HEK293T (cell line): ENCODE measurements around the gene PRKCE.

Experiments used
- CTCF ChIA-PET: fragments of 350-600 bp; formaldehyde crosslinking; extraction: SDS; loops from one replicate; lab custom pipeline; 2021; ENCODE audit warnings: antibody characterized with exemption, inconsistent platforms; lab: Yijun Ruan, JAX
- POLR2A ChIA-PET: fragments of 350-600 bp; formaldehyde crosslinking; extraction: SDS; loops from one replicate; lab custom pipeline; 2020; ENCODE audit warnings: antibody characterized with exemption, inconsistent platforms; lab: Yijun Ruan, JAX
- DNase-seq: peaks from one replicate; pipeline ENCODE4 v3.0.0; 2012; ENCODE audit warnings: mixed read lengths; ENCODE audit errors: extremely low spot score
- ARNT ChIP-seq: fragments of 450-650 bp; IDR thresholded peaks from 2 replicates; pipeline ENCODE4 v1.6.1; 2017; ENCODE audit warnings: mild to moderate bottlenecking
- BHLHE40 ChIP-seq: fragments of 450-650 bp; IDR thresholded peaks from 2 replicates; pipeline ENCODE4 v1.6.1; 2016; ENCODE audit warnings: mild to moderate bottlenecking, moderate library complexity, borderline replicate concordance
- CTBP1 ChIP-seq: fragments of 450-650 bp; IDR thresholded peaks from 2 replicates; pipeline ENCODE4 v1.6.1; 2016; ENCODE audit warnings: borderline replicate concordance
- ELF4 ChIP-seq: fragments of 450-650 bp; IDR thresholded peaks from 2 replicates; pipeline ENCODE4 v1.6.1; 2017; ENCODE audit warnings: antibody characterized with exemption
- FOXA1 ChIP-seq: fragments of 450-650 bp; IDR thresholded peaks from 2 replicates; pipeline ENCODE4 v1.6.1; 2016; ENCODE audit warnings: mild to moderate bottlenecking
- FOXK2 ChIP-seq: fragments of 450-650 bp; IDR thresholded peaks from 2 replicates; pipeline ENCODE4 v1.6.1; 2016; ENCODE audit warnings: mild to moderate bottlenecking
- FOXM1 ChIP-seq: fragments of 450-650 bp; IDR thresholded peaks from 2 replicates; pipeline ENCODE4 v1.6.1; 2017; ENCODE audit warnings: mild to moderate bottlenecking, borderline replicate concordance
- HDGF ChIP-seq: fragments of 450-650 bp; IDR thresholded peaks from 2 replicates; pipeline ENCODE4 v1.6.1; 2017; ENCODE audit warnings: antibody characterized with exemption, borderline replicate concordance
- L3MBTL2 ChIP-seq: fragments of 450-650 bp; conservative IDR thresholded peaks from 2 replicates; pipeline ENCODE4 v1.6.1; 2016; ENCODE audit warnings: mild to moderate bottlenecking
- LEF1 ChIP-seq: fragments of 450-650 bp; IDR thresholded peaks from 2 replicates; pipeline ENCODE4 v1.6.1; 2017; ENCODE audit warnings: mild to moderate bottlenecking, borderline replicate concordance
- NFRKB ChIP-seq: fragments of 450-650 bp; IDR thresholded peaks from 2 replicates; pipeline ENCODE4 v1.6.1; 2016; ENCODE audit warnings: mild to moderate bottlenecking, moderate library complexity
- PKNOX1 ChIP-seq: fragments of 450-650 bp; IDR thresholded peaks from 2 replicates; pipeline ENCODE4 v1.6.1; 2016
- SP1 ChIP-seq: fragments of 450-650 bp; IDR thresholded peaks from 2 replicates; pipeline ENCODE4 v1.6.1; 2017
- SUZ12 ChIP-seq: fragments of 450-650 bp; IDR thresholded peaks from 2 replicates; pipeline ENCODE4 v1.6.1; 2016; ENCODE audit warnings: mild to moderate bottlenecking
- TARDBP ChIP-seq: fragments of 450-650 bp; IDR thresholded peaks from 2 replicates; pipeline ENCODE4 v1.6.1; 2016
- ZNF384 ChIP-seq: fragments of 450-650 bp; IDR thresholded peaks from 2 replicates; pipeline ENCODE4 v1.6.1; 2016

The PRKCE gene

DNA sequence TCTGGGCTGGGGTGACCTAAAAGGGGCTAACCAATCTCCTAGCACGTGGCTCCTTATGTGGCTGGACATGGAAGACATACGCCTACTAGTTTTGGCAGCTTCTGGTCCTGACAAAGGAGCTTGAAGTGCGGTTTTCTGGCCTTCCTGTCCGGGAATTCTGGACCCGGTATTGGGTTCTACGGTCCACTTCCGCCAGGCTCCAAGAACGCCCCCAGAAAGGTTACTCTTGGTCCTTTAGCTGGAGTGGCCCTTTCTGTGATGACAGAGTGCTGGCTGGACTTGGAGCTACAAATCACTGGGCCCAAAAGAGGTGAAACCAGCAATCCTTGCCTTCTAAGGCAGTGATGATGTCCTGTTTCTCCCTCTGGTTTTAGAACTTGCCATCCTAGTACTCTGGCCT, 481.5 kb downstream of the PRKCE start:
- DNase-seq, result no peak
- no peak for TF ChIP-seq L3MBTL2
- TF ChIP-seq HDGF, result no peak
- TF ChIP-seq TARDBP, result no peak
- no peak for TF ChIP-seq PKNOX1
- TF ChIP-seq CTBP1, result no peak
- TF ChIP-seq LEF1, result no peak
- no peak for TF ChIP-seq SP1
- TF ChIP-seq ZNF384, result no peak
- TF ChIP-seq BHLHE40, result no peak
- no peak for TF ChIP-seq ARNT
- TF ChIP-seq ELF4, result no peak
- no peak for TF ChIP-seq FOXK2
- TF ChIP-seq SUZ12, result no peak
- TF ChIP-seq FOXM1, result no peak
- no peak for TF ChIP-seq NFRKB
- TF ChIP-seq FOXA1, result no peak
- POLR2A ChIA-PET, result no interaction called here
- CTCF ChIA-PET, result no interaction called here

DNA sequence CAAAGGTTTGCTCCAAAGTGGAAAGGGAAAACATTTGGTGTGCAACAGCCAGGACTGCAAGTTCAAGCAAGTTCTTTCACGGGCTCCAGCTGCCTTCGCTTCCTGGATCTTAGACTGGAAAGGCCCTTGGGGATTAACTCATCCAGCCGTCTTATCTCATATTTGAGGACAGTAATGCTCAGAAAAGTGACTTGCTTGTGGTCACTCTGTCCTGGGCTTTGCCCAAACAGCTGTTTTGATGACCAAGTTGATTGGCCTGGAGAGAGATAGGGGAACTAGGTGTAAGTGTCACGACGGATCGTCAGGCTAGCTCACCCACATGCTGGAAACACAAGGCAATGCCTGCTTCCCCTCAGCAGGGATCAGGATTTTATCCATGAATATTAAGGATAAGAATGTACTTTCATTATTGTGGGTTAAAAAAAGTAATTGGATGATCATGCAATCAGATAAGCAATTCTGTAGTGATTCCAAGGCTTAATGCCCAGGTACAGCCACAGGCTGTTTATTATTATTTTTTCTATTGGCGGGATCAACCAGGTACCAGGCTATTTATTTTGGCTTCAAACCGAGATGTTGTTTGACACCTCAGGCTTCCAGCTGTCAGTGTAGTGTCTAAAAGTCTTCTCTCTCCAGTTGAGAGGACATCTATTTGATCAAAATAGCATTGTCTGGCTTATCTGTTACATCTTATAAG, 483.2 kb downstream of the PRKCE start:
- no peak for DNase-seq
- TF ChIP-seq PKNOX1, result no peak
- no peak for TF ChIP-seq L3MBTL2
- TF ChIP-seq NFRKB, result no peak
- TF ChIP-seq LEF1, result no peak
- TF ChIP-seq SUZ12, result no peak
- no peak for TF ChIP-seq FOXA1
- no peak for TF ChIP-seq TARDBP
- TF ChIP-seq BHLHE40, result no peak
- no peak for TF ChIP-seq ZNF384
- no peak for TF ChIP-seq FOXK2
- TF ChIP-seq HDGF, result no peak
- no peak for TF ChIP-seq FOXM1
- no peak for TF ChIP-seq ARNT
- no peak for TF ChIP-seq CTBP1
- CTCF ChIA-PET, result no interaction called here
- POLR2A ChIA-PET, result no interaction called here

DNA sequence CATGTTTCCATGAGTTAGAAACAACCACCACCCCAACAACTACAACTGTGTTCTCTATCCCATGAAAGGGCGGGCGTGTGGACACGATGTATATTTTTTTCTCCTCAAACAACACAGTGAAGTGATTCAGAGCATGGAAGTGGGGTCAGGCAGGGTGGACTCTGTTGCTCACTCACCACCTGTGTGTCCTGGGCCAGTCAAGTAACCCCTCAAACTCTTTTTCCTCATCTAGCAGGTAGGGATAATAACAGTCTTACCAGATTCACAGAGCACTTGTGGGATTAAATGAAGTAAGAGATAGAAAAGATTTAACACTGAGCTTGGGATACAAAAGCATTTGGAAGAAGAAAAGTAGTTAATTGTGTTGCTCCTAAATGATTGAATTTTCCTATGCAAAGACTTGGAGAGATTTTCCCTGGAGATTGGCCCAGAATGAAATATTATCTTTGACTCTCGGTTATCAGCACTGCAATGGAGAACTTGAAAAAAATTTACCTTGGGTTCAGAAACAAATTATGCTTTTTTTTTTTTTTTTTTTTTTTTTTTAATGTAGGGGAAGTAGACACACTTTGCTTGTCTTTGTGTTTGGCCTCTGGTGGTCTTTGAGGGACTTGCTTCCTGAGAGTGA, 483.9 kb downstream of the PRKCE start:
- TF ChIP-seq FOXM1 (no peak), ZNF384 (no peak), SP1 (no peak), TARDBP (no peak), L3MBTL2 (no peak), ARNT (no peak), FOXA1 (no peak), PKNOX1 (no peak), LEF1 (no peak), HDGF (no peak), FOXK2 (no peak), CTBP1 (no peak), SUZ12 (no peak), ELF4 (no peak), BHLHE40 (no peak), NFRKB (no peak)
- no peak for DNase-seq
- CTCF ChIA-PET, result no interaction called here
- POLR2A ChIA-PET, result no interaction called here

GRCh38 chr2:46135958-46136357, 484.5 kb downstream of the PRKCE start:
- DNase-seq, result no peak
- TF ChIP-seq CTBP1 (no peak), SUZ12 (no peak), BHLHE40 (no peak), HDGF (no peak), ELF4 (no peak), FOXA1 (no peak), FOXK2 (no peak)
- ChIA-PET POLR2A (no interaction called here), CTCF (no interaction called here)

DNA sequence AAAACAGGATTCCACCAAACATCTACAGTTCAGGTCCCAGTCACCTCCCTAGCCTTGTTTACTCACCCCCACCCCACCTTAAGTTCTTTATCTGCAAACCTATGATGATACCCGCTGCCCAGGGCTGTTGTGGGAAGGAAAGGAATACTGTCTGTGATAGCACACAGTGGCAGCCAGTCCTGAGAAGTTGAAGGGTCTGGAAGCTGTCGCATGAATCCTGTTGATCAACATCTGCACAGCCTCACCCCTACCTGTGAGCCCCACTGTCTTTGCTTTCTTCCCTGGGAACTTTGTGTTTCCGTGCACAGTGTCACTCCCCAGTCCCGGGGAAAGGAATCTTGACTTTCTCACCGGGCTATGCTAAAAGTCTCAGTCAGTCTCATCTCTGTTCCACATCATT, 485.0 kb downstream of the PRKCE start:
- no peak for TF ChIP-seq BHLHE40
- no peak for TF ChIP-seq ELF4
- no peak for TF ChIP-seq L3MBTL2
- TF ChIP-seq HDGF, result no peak
- TF ChIP-seq NFRKB, result no peak
- no peak for TF ChIP-seq PKNOX1
- no peak for TF ChIP-seq ZNF384
- TF ChIP-seq ARNT, result no peak
- no peak for TF ChIP-seq FOXA1
- DNase-seq, result no peak
- ChIA-PET POLR2A (no interaction called here), CTCF (no interaction called here)

GRCh38 chr2:46136953-46137352, 485.5 kb downstream of the PRKCE start:
- TF ChIP-seq SP1 (no peak), ARNT (no peak), SUZ12 (no peak), FOXM1 (no peak), FOXK2 (no peak), ZNF384 (no peak), HDGF (no peak)
- no peak for DNase-seq
- ChIA-PET POLR2A (no interaction called here), CTCF (no interaction called here)
